Epidermal melanocyte (primary cell): Measurements from ENCODE around the gene PLP2.

Experiments
- DNase-seq: peaks from one replicate; pipeline ENCODE4 v3.0.0; 2011; ENCODE audit warnings: low spot score; ENCODE audit not compliant: insufficient read length

PLP2 gene

GRCh38 chrX:49209434-49210251 is 37.9 kb downstream of the PLP2 start:
- DNase-seq = no peak

GRCh38 chrX:49210406-49210805 is 38.7 kb downstream of the PLP2 start:
- DNase-seq = no peak

DNA sequence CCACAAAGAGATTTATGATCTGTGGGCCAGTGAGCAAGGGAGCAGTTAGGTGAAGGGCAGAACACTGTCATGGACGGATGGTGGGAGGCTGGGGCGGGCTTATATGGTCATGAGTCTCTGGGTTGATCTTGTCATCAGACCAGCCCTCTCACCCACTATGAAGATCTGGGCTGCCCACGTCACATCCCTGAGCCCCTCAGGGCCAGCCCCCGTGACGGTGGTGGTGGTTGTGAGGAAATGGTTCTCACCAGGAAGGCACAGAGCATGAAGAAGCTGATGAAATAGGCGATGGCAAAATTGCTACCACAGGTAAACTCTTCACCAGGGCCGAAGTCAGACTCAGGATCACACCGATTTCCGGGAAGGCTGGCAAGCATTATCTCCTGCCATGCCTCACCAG is 39.4 kb downstream of the PLP2 start:
- DNase-seq = no peak

DNA sequence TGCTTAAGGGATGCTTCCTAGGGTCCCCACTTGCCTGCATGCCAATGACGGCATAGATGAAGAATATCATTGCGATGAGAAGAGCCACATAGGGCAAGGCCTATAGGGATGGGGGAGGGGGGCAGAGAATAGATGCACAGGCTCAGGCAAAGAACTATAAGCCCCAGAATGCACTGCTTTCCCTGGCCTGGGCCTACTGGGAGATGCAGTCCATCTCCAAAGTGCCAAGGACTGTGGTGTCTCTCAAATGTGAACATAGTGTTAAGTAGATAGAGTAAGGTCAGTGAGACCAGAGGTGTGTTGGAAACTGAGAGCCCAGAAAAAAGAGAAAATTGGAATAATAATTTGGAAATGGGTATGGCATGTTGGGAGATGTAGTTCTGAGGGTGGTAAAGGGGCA is 40.5 kb downstream of the PLP2 start:
- DNase-seq = no peak

- DNase-seq = no peak
These were observed 41.2 kb downstream of the PLP2 start for GRCh38 chrX:49212861-49213260.

GRCh38 chrX:49214416-49214815 is 42.7 kb downstream of the PLP2 start:
- DNase-seq = no peak

DNA sequence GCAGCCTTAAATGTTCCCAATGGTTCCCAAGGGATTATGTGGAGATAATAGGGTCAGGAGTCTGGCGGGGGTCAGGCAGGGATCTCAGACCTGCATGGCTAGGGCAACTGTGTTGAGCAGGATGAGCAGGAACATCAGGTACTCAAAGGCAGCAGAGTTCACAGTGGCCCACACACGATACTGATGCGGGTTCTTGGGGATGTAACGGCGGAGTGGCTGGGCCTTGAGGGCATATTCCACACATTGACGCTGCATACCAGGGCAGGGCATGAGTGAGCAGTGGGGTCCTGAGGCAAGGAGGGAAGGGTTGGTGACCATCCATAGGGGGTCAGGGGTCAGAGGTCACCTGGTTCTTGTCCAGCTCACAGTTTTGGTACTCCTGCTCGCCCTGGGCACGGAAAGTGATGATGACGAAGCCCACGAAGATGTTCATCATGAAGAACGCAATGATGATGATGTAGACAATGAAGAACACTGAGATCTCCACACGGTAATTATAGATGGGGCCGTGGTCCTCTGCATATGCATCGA is 43.4 kb downstream of the PLP2 start:
- no peak for DNase-seq

DNA sequence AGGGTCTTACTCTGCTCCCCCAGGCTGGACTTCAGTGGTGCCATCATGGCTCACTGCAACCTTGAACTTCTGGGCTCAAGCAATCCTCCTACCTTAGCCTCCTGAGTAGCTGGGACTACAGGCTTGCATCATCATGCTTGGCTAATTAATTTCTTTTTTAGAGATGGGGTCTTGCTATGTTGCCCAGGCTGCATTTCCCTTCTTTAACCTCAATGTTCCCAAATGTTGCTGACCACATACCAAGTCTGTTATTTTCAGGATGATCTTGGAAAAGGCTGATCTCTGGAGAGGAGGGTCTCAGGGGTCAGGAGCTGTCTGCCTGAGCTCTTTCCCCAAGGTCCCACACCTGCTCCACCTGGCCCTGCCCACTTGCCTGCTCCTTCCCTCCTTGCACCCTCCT is 48.4 kb downstream of the PLP2 start:
- DNase-seq = no peak

GRCh38 chrX:49221868-49222267 is 50.2 kb downstream of the PLP2 start:
- DNase-seq = no peak
